Mammary epithelial cell (primary cell): Measurements from ENCODE around the gene ASPSCR1.

Experiments
- EZH2 ChIP-seq: IDR thresholded peaks from 2 replicates; pipeline ENCODE4 v1.6.1; 2012; ENCODE audit warnings: low read length, inconsistent platforms, borderline replicate concordance
- TF ChIP-seq, protein P1 (sequence below), 2 donors: IDR thresholded peaks in 1 of 2; conservative IDR thresholded peaks in 1 of 2; 2 replicates each; pipeline ENCODE4 v1.5.1; 2011 to 2012; ENCODE audit warnings: inconsistent platforms in 2 of 2, low read length in 2 of 2, mild to moderate bottlenecking in 2 of 2, control low read depth in 1 of 2, low read depth in 1 of 2; ENCODE audit not compliant: insufficient read depth in 1 of 2; ENCODE audit errors: extremely low read depth in 1 of 2

DNA sequence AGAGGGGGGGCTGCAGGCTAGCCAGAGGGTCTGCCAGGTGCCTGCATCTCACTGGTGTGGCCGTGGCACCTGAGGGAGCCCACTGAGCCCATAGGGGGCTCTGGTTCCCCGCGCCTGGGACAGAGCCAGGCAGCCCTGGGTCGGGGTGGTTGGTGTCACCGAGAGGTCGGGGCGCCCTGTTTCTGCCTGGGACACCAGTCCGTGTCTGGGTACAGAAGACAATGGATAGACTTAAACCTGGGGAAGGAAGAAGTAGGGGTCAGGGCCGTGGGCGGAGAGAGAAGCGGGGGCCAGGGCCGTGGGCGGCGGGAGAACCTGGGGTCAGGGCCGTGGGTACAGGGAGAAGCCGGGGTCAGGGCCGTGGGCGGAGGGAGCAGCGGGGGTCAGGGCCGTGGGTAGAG, 71.1 kb downstream of the ASPSCR1 start:
- TF ChIP-seq, protein P1, sequence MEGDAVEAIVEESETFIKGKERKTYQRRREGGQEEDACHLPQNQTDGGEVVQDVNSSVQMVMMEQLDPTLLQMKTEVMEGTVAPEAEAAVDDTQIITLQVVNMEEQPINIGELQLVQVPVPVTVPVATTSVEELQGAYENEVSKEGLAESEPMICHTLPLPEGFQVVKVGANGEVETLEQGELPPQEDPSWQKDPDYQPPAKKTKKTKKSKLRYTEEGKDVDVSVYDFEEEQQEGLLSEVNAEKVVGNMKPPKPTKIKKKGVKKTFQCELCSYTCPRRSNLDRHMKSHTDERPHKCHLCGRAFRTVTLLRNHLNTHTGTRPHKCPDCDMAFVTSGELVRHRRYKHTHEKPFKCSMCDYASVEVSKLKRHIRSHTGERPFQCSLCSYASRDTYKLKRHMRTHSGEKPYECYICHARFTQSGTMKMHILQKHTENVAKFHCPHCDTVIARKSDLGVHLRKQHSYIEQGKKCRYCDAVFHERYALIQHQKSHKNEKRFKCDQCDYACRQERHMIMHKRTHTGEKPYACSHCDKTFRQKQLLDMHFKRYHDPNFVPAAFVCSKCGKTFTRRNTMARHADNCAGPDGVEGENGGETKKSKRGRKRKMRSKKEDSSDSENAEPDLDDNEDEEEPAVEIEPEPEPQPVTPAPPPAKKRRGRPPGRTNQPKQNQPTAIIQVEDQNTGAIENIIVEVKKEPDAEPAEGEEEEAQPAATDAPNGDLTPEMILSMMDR (conservative IDR thresholded peaks at IDR 0.05 in 1 of 2, IDR thresholded peaks at IDR 0.05 in 1 of 2; ENCODE audit: extremely low read depth in 1 of 2, insufficient read depth in 1 of 2, low read depth in 1 of 2, low read length in 2 of 2), result no peak
- TF ChIP-seq EZH2, result no peak
